Measurements from ENCODE around the gene CCPG1.

DNA sequence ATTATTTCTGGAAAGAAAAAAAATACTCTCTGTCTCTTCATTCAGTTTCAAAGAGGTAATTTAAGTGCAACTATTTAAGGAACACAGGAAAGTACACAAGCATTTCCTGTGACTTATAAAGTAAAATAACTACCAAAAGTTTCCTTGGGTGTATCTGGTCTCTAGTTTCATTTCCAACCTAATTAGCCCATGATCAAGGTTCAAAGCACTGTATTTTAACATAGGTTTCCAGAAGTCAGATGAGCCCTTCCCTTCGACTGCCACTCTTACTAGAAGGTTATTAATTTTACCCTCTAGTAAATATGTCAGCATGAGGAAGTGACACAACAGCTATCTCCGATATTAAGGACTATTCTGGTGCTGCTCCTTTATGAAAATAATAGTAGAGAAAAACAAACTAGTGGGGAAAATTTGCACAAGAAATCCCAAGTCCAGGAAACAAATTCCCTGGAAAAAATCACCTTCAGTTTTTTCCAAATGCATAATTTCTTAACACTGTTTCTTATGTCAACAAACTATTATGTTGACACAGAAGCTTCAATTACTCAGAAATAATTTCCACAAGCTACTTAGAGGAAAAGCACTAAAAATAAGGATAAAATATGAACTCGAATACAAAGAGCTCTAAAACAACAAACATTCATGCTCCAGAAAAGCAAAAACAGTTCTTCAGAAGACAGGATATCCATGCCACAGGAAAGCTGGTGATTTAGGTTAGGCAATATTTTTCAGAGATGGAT is 35.3 kb downstream of the CCPG1 start:
- TF ChIP-seq, protein P1, sequence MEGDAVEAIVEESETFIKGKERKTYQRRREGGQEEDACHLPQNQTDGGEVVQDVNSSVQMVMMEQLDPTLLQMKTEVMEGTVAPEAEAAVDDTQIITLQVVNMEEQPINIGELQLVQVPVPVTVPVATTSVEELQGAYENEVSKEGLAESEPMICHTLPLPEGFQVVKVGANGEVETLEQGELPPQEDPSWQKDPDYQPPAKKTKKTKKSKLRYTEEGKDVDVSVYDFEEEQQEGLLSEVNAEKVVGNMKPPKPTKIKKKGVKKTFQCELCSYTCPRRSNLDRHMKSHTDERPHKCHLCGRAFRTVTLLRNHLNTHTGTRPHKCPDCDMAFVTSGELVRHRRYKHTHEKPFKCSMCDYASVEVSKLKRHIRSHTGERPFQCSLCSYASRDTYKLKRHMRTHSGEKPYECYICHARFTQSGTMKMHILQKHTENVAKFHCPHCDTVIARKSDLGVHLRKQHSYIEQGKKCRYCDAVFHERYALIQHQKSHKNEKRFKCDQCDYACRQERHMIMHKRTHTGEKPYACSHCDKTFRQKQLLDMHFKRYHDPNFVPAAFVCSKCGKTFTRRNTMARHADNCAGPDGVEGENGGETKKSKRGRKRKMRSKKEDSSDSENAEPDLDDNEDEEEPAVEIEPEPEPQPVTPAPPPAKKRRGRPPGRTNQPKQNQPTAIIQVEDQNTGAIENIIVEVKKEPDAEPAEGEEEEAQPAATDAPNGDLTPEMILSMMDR (IDR thresholded peaks at IDR 0.05): no peak
- no peak for TF ChIP-seq POLR2A (IDR thresholded peaks at IDR 0.05)
